ENCODE data around the gene AGMAT. TPM values are rescaled to one million over a fixed set of nuclear protein-coding genes. Genes with fewer than 3 reads are reported as not detected.
A peak's percentile ranks its signal among the peaks of the same experiment; 100 is the strongest.

Gene AGMAT
- total and polyA plus RNA-seq, 4 experiments from 2014 or later, result 3.3 to 7.1 (median 4.9) TPM

DNA sequence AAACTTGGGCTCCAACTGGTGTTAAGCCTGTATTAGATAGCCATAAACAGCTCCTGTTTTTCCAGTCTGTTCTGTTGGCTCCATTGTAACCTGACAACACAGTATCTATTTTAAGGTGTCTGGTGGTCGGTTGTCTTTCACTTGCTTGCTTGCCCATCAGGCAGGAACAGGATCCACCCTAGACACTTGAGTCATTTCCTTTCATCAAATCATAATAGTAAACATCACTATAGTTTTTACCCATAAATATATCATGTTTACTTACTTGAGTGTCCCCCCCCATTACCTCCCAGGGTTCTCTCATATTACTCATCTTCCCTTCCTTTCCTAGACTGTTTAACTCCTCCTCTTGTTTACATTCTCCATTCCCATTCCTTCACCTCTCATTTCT, 35.3 kb upstream of the AGMAT start:
- ChIA-PET CTCF (ENCODE audit: partially characterized antibody) (no interaction called here), POLR2A (ENCODE audit: partially characterized antibody) (interaction anchor here (0.6 to 4.9 kb wide), 4 partner anchors 17 to 96 kb away, joined by 3 to 34 read pairs (median 4); partner anchors contain the start of gene CASP9)
- intact Hi-C loops (cut with micrococcal nuclease), result no loop called here
- peak in 3 of 5 donors; percentile 12 to 57 (median 26) for DNase-seq
- Histone ChIP-seq H3K4me1 (ENCODE audit: insufficient read depth, low read length) (peaks cover 67% of the 10 kb centered on the region), H3K27me3 (ENCODE audit: insufficient read depth, low read length) (no peaks in the 10 kb centered on the region), H3K27ac (ENCODE audit: low read depth, low read length) (peak overlapping the region; percentile 22), H3K36me3 (ENCODE audit: insufficient read depth, low read length) (no peaks in the 10 kb centered on the region), H3K9me3 (ENCODE audit: control insufficient read depth in 1 of 2, low read length in 2 of 2) (no peaks in the 10 kb centered on the region), H3K4me3 (ENCODE audit: low read length in 2 of 2) (no peak overlapping the region)
- H3K27me3 Mint-ChIP-seq, result no peaks in the 10 kb centered on the region
- H3K27ac Mint-ChIP-seq, result peak overlapping the region in 6 of 7 donors; percentile 65 to 96 (median 79)
- peaks cover 2 to 14% of the 10 kb centered on the region in 2 donors for H3K36me3 Mint-ChIP-seq
- H3K4me3 Mint-ChIP-seq, result peak overlapping the region; percentile 18 to 81 (median 54)
- peaks cover 39 to 72% (median 56%) of the 10 kb centered on the region in 4 donors for H3K4me1 Mint-ChIP-seq
- no peaks in the 10 kb centered on the region for H3K9me3 Mint-ChIP-seq

- Mint-ChIP-seq H3K9me3 (peaks cover 0 to 1% (median 0%) of the 10 kb centered on the region in 8 donors), H3K4me1 (peaks cover 34 to 63% (median 48%) of the 10 kb centered on the region in 4 donors), H3K36me3 (peaks cover 0 to 12% of the 10 kb centered on the region in 2 donors), H3K27me3 (no peaks in the 10 kb centered on the region), H3K27ac (peak overlapping the region; percentile 76 to 98 (median 96)), H3K4me3 (peak overlapping the region; percentile 92 to 94 (median 92))
- Histone ChIP-seq H3K27ac (ENCODE audit: low read depth, low read length) (peak overlapping the region; percentile 86), H3K27me3 (ENCODE audit: insufficient read depth, low read length) (no peaks in the 10 kb centered on the region), H3K9me3 (ENCODE audit: control insufficient read depth in 1 of 2, low read length in 2 of 2) (no peaks in the 10 kb centered on the region), H3K36me3 (ENCODE audit: insufficient read depth, low read length) (no peaks in the 10 kb centered on the region), H3K4me1 (ENCODE audit: insufficient read depth, low read length) (peaks cover 58% of the 10 kb centered on the region), H3K4me3 (ENCODE audit: low read length in 2 of 2) (peak overlapping the region; percentile 68 to 93)
- no peak for DNase-seq
- intact Hi-C loops (cut with micrococcal nuclease), result loop anchor here (10.0 kb wide), 1 partner anchor 216 kb away; no protein-coding TSS in a partner anchor
- POLR2A ChIA-PET (ENCODE audit: partially characterized antibody), result interaction anchor here (1.1 to 4.9 kb wide), 9 partner anchors 12 to 95 kb away, joined by 3 to 43 read pairs (median 6); partner anchors contain the start of genes CASP9 and DNAJC16
- CTCF ChIA-PET (ENCODE audit: partially characterized antibody), result interaction anchor here (0.7 to 1.5 kb wide), 3 partner anchors 15 to 35 kb away, joined by 3 to 5 read pairs (median 3); no protein-coding TSS in a partner anchor
Observed at GRCh38 chr1:15618655-15619525, 34.0 kb upstream of the AGMAT start.

- H3K27ac ChIP-seq (ENCODE audit: low read depth, low read length), result peak overlapping the region; percentile 86
- peak overlapping the region; percentile 68 to 93 for H3K4me3 ChIP-seq (ENCODE audit: low read length in 2 of 2)
- no peaks in the 10 kb centered on the region for H3K27me3 ChIP-seq (ENCODE audit: insufficient read depth, low read length)
- no peaks in the 10 kb centered on the region for H3K9me3 ChIP-seq (ENCODE audit: control insufficient read depth in 1 of 2, low read length in 2 of 2)
- intact Hi-C loops (cut with micrococcal nuclease), result loop anchor here (10.0 kb wide), 1 partner anchor 217 kb away; no protein-coding TSS in a partner anchor
- peak in 1 of 5 donors; percentile 13 for DNase-seq
- Mint-ChIP-seq H3K36me3 (peaks cover 0 to 12% of the 10 kb centered on the region in 2 donors), H3K4me1 (peaks cover 34 to 63% (median 48%) of the 10 kb centered on the region in 4 donors), H3K27me3 (no peaks in the 10 kb centered on the region), H3K27ac (peak overlapping the region; percentile 76 to 98 (median 96)), H3K4me3 (peak overlapping the region; percentile 92 to 94 (median 92)), H3K9me3 (peaks cover 0 to 1% (median 0%) of the 10 kb centered on the region in 8 donors)
- H3K36me3 ChIP-seq (ENCODE audit: insufficient read depth, low read length), result no peaks in the 10 kb centered on the region
- H3K4me1 ChIP-seq (ENCODE audit: insufficient read depth, low read length), result peaks cover 57% of the 10 kb centered on the region
- ChIA-PET POLR2A (ENCODE audit: partially characterized antibody) (interaction anchor here (0.8 to 4.9 kb wide), 15 partner anchors 9 to 229 kb away, joined by 3 to 43 read pairs (median 5); partner anchors contain the start of genes CASP9, DNAJC16 and SPEN), CTCF (ENCODE audit: partially characterized antibody) (interaction anchor here (0.7 to 1.5 kb wide), 6 partner anchors 9 to 35 kb away, joined by 3 to 5 read pairs (median 3); no protein-coding TSS in a partner anchor)
Observed at GRCh38 chr1:15618077-15618654, 33.3 kb upstream of the AGMAT start.

- peak; percentile 91 to 97 (median 93) for DNase-seq
- ChIA-PET POLR2A (ENCODE audit: partially characterized antibody) (interaction anchor here (0.8 to 4.9 kb wide), 16 partner anchors 10 to 230 kb away, joined by 3 to 43 read pairs (median 5); partner anchors contain the start of genes CASP9, DNAJC16 and SPEN), CTCF (ENCODE audit: partially characterized antibody) (interaction anchor here (0.7 to 1.5 kb wide), 5 partner anchors 10 to 36 kb away, joined by 3 to 5 read pairs (median 3); no protein-coding TSS in a partner anchor)
- Histone ChIP-seq H3K4me1 (ENCODE audit: insufficient read depth, low read length) (peaks cover 51% of the 10 kb centered on the region), H3K9me3 (ENCODE audit: control insufficient read depth in 1 of 2, low read length in 2 of 2) (no peaks in the 10 kb centered on the region), H3K36me3 (ENCODE audit: insufficient read depth, low read length) (no peaks in the 10 kb centered on the region), H3K27me3 (ENCODE audit: insufficient read depth, low read length) (no peaks in the 10 kb centered on the region), H3K27ac (ENCODE audit: low read depth, low read length) (peak within 1 kb of the TSS; percentile 86), H3K4me3 (ENCODE audit: low read length in 2 of 2) (peak within 1 kb of the TSS; percentile 68 to 93)
- H3K36me3 Mint-ChIP-seq, result peaks cover 0 to 12% of the 10 kb centered on the region in 2 donors
- intact Hi-C loops (cut with micrococcal nuclease), result loop anchor here (1.0 to 10.0 kb wide), 4 partner anchors 14 to 217 kb away; partner anchors contain the start of gene DNAJC16
- peaks cover 28 to 56% (median 42%) of the 10 kb centered on the region in 4 donors for H3K4me1 Mint-ChIP-seq
- no peaks in the 10 kb centered on the region for H3K27me3 Mint-ChIP-seq
- H3K27ac Mint-ChIP-seq, result peak within 1 kb of the TSS; percentile 76 to 98 (median 96)
- peak within 1 kb of the TSS; percentile 92 to 94 (median 93) for H3K4me3 Mint-ChIP-seq
- peaks cover 0 to 1% (median 0%) of the 10 kb centered on the region in 8 donors for H3K9me3 Mint-ChIP-seq
Observed at GRCh38 chr1:15617173-15618076, 32.6 kb upstream of the AGMAT start, which contains the start of gene DDI2. Gene DDI2, plus strand, starts transcription at chr1:15617458. Its CDS starts 213 bp downstream, at chr1:15617671.

GRCh38 chr1:15616373-15617172, 31.7 kb upstream of the AGMAT start:
- peak overlapping the region; percentile 76 to 98 (median 96) for H3K27ac Mint-ChIP-seq
- H3K9me3 ChIP-seq (ENCODE audit: control insufficient read depth in 1 of 2, low read length in 2 of 2), result no peaks in the 10 kb centered on the region
- POLR2A ChIA-PET (ENCODE audit: partially characterized antibody), result interaction anchor here (0.9 to 4.9 kb wide), 6 partner anchors 13 to 90 kb away, joined by 3 to 43 read pairs (median 16); partner anchors contain the start of genes AGMAT and DNAJC16
- no peaks in the 10 kb centered on the region for H3K27me3 ChIP-seq (ENCODE audit: insufficient read depth, low read length)
- peaks cover 0 to 1% (median 0%) of the 10 kb centered on the region in 8 donors for H3K9me3 Mint-ChIP-seq
- CTCF ChIA-PET (ENCODE audit: partially characterized antibody), result interaction anchor here (1.0 to 1.4 kb wide), 2 partner anchors 22 to 33 kb away, joined by 3 to 4 read pairs; no protein-coding TSS in a partner anchor
- peak overlapping the region; percentile 92 to 94 (median 93) for H3K4me3 Mint-ChIP-seq
- DNase-seq, result no peak
- intact Hi-C loops (cut with micrococcal nuclease), result loop anchor here (1.0 to 10.0 kb wide), 4 partner anchors 13 to 218 kb away; partner anchors contain the start of gene DNAJC16
- peaks cover 0 to 12% of the 10 kb centered on the region in 2 donors for H3K36me3 Mint-ChIP-seq
- peaks cover 43% of the 10 kb centered on the region for H3K4me1 ChIP-seq (ENCODE audit: insufficient read depth, low read length)
- peak overlapping the region; percentile 68 to 93 for H3K4me3 ChIP-seq (ENCODE audit: low read length in 2 of 2)
- H3K4me1 Mint-ChIP-seq, result peaks cover 25 to 49% (median 36%) of the 10 kb centered on the region in 4 donors
- H3K27ac ChIP-seq (ENCODE audit: low read depth, low read length), result peak overlapping the region; percentile 86
- no peaks in the 10 kb centered on the region for H3K36me3 ChIP-seq (ENCODE audit: insufficient read depth, low read length)
- H3K27me3 Mint-ChIP-seq, result no peaks in the 10 kb centered on the region

Data from CD4-positive, alpha-beta memory T cell (primary cell).